Type B pancreatic cell (in vitro differentiated cells): ENCODE measurements around the gene SHB. TPM values are rescaled to one million over a fixed set of nuclear protein-coding genes. Genes with fewer than 3 reads are reported as not detected.

Experiments used
- DNase-seq: peaks from one replicate; pipeline ENCODE4 v3.0.0; 2021; ENCODE audit warnings: mixed read lengths; ENCODE audit not compliant: unreplicated experiment; ENCODE audit errors: extremely low spot score
- H3K27ac Mint-ChIP-seq: 2 replicates; pipeline ENCODE4 v1.8.0; 2021; ENCODE audit warnings: mild to moderate bottlenecking, mixed read lengths
- H3K27me3 Mint-ChIP-seq: 2 replicates; pipeline ENCODE4 v1.8.0; 2021; ENCODE audit warnings: mixed read lengths
- H3K36me3 Mint-ChIP-seq: 2 replicates; pipeline ENCODE4 v1.8.0; 2021; ENCODE audit warnings: mixed read lengths
- H3K4me1 Mint-ChIP-seq: one replicate; pipeline ENCODE4 v1.8.0; 2021; ENCODE audit warnings: mixed read lengths; ENCODE audit not compliant: unreplicated experiment
- H3K4me3 Mint-ChIP-seq: 2 replicates; pipeline ENCODE4 v1.8.0; 2021; ENCODE audit warnings: mild to moderate bottlenecking, mixed read lengths
- H3K9me3 Mint-ChIP-seq: 2 replicates; pipeline ENCODE4 v1.8.0; 2021; ENCODE audit warnings: mixed read lengths
- total RNA-seq: library from RNA; stranded (reverse); gene quantifications from 2 replicates; pipeline ENCODE4 v1.2.1, GENCODE V29; 2021; ENCODE audit warnings: low replicate concordance
- TF ChIP-seq, protein P1 (sequence below): fragments of 200-600 bp; sonication (generic); conservative IDR thresholded peaks from 2 replicates; pipeline ENCODE4 v1.5.0; 2021; ENCODE audit warnings: antibody characterized with exemption, mild to moderate bottlenecking

Gene SHB
- total RNA-seq, 1 donor from 2014 or later = 14.4 TPM

DNA sequence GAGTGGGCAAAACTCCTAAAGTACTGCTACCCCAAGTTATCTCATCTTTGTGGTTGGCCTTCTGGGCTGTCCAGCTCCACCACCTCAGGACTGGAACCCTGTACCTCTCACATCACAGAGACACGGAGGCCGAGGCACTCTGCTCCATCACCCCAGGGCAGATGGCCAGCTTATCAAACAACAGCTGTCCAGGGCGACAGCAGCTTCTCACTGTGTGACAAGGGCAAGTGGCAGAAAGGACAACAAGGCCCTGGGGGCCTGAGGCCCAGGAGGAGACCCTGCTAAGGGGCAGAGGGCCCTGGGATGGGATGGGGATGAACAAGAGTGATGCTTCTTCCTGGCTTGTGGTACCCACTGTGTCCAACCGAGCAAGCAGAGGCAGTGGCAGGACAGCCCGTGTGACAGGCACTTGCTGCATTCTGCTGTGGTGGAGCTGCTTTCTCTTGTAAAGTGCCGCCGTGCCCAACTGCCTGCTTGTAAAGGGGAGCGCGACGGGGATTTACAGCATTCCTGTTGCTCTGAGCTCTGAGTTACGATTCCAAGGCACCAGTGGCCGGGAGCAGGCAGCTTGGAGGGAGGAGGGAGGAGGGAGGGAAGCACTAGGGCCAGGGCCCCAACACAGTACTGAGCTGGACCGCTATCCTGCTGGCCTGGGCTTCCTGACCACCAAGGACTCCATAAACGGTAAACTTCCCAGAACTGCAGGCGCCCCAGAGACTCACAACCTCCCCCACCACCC, 71.2 kb downstream of the SHB start:
- Mint-ChIP-seq H3K4me3 (no peak overlapping the region), H3K27ac (peak overlapping the region; percentile 50), H3K9me3 (no peaks in the 10 kb centered on the region), H3K27me3 (no peaks in the 10 kb centered on the region), H3K4me1 (peaks cover 46% of the 10 kb centered on the region), H3K36me3 (peaks cover 4% of the 10 kb centered on the region)
- TF ChIP-seq, protein P1, sequence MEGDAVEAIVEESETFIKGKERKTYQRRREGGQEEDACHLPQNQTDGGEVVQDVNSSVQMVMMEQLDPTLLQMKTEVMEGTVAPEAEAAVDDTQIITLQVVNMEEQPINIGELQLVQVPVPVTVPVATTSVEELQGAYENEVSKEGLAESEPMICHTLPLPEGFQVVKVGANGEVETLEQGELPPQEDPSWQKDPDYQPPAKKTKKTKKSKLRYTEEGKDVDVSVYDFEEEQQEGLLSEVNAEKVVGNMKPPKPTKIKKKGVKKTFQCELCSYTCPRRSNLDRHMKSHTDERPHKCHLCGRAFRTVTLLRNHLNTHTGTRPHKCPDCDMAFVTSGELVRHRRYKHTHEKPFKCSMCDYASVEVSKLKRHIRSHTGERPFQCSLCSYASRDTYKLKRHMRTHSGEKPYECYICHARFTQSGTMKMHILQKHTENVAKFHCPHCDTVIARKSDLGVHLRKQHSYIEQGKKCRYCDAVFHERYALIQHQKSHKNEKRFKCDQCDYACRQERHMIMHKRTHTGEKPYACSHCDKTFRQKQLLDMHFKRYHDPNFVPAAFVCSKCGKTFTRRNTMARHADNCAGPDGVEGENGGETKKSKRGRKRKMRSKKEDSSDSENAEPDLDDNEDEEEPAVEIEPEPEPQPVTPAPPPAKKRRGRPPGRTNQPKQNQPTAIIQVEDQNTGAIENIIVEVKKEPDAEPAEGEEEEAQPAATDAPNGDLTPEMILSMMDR = no peak
- DNase-seq = no peak

DNA sequence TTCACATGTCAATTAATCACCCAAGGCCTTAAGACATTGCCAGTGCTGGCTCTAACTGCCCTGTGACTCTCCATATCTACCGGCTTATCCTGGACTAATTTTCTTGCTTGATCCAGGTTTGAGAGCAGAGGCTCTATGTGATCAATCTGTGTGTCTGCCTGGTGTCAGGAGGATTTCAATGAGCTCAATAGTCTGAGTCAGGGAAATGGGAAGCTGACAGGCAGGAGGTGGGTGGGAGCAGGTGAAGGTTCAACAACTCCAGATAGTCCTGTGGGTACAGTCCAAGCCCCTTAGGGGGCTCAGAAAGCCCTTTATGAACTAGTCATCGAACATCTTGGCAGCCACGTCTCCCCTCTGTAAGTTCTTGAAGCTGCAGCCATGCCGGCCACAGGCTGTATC, 72.2 kb downstream of the SHB start:
- H3K4me3 Mint-ChIP-seq = no peak overlapping the region
- H3K4me1 Mint-ChIP-seq = peaks cover 47% of the 10 kb centered on the region
- H3K27ac Mint-ChIP-seq = peak overlapping the region; percentile 50

DNA sequence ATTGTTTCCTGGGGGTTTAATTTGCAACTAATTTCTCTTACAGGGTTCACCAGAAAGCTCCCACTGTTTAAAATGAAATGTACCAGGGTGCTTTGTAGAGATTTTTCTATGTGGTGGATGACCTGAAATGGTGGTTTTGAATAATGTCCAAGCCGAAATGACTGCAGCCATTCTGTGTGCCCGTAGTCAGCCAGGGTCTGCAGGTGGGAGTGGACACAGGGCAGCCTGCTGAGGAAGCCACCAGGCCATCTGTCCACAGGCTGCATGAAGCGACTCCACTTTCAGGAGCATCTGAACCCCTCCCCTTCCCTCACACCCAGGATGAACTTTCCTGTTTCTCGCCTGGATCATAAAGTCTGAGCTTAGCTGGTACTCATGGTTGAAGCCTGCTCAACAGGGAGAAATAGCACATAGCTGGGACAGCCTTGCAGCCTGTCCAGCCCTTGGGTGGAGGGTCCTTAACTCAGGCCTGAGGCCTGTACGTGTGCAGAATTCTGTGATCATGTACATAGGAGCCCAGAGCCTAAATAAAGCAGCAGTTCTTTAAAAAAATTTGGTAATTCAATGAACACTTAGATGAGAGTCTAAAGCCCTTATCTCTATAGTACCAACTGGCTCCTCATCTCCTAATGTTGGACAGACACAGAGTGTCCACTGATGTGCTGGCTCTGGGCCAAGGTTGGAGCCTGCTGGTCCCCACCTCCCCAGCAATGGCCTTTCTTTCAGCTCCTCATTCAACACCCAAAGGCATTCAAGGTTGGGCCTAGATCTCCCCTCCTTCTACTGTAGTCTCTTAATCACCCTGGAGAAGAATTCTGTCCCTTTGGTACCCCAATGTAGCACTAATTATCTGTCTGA, 72.8 kb downstream of the SHB start:
- H3K4me1 Mint-ChIP-seq = peaks cover 47% of the 10 kb centered on the region
- TF ChIP-seq, protein P1 = no peak
- H3K9me3 Mint-ChIP-seq = no peaks in the 10 kb centered on the region
- peaks cover 4% of the 10 kb centered on the region for H3K36me3 Mint-ChIP-seq
- H3K27me3 Mint-ChIP-seq = no peaks in the 10 kb centered on the region
- H3K27ac Mint-ChIP-seq = no peak overlapping the region
- DNase-seq = no peak
- H3K4me3 Mint-ChIP-seq = no peak overlapping the region

More for the DNA sequence above, 72.2 kb downstream of the SHB start:
- TF ChIP-seq, protein P1 = no peak
- peaks cover 4% of the 10 kb centered on the region for H3K36me3 Mint-ChIP-seq
- H3K27me3 Mint-ChIP-seq = no peaks in the 10 kb centered on the region
- no peak for DNase-seq
- H3K9me3 Mint-ChIP-seq = no peaks in the 10 kb centered on the region

DNA sequence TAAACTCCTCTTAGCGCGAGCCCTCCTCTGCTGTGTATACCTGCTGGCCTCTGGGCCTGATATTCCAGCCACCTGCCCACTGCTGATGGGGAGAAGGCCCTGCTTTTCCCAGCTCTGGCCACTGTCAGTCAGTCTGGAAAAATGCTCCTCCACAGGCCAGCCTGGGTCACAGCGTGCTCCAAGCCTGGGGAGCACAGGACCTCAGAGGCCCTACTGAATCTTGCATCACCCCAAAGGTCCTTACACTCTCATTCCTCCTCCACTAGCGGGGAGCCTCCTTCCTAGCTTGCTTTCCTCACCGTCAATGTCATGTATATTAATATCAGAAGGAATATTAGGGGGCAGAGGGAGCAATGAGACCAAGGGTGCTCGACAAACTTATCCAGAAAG, 73.7 kb downstream of the SHB start:
- Mint-ChIP-seq H3K36me3 (peaks cover 4% of the 10 kb centered on the region), H3K4me1 (peaks cover 47% of the 10 kb centered on the region)

DNA sequence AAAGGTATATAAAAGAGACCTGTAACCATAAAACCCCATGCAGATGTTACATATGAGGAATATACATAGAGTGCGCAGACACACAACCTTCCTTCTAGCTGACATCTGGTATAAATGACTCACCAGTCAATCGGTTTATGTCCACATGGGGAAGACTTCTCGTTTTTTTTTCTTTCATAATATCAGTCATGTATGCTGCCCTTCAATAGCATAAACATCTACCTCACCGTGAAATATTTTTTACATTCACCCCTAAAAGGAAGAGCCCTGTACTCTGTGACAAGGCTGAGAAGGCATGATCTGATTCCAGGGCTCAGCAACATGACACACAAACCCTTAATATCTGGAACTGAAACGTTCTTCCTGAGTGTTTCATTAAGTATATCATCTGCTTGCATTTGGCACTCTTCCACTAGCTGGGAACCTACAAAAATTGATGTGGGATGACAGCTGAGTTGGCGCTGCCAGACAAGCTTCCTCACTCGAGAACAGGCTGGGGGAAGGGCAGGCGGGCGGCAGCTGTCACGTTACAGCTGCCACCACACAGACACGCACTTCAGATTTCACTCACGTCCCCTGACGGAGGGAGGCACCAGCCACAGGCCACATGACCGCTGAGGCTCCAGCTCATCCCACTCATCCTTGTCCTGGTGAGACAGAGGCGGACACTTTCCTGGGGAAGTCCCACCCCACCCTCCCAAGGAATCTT, 74.2 kb downstream of the SHB start:
- H3K9me3 Mint-ChIP-seq = no peaks in the 10 kb centered on the region
- TF ChIP-seq, protein P1 = no peak
- no peak for DNase-seq
- peak overlapping the region; percentile 40 for H3K27ac Mint-ChIP-seq
- no peaks in the 10 kb centered on the region for H3K27me3 Mint-ChIP-seq
- no peak overlapping the region for H3K4me3 Mint-ChIP-seq
- H3K4me1 Mint-ChIP-seq = peaks cover 44% of the 10 kb centered on the region
- H3K36me3 Mint-ChIP-seq = peaks cover 4% of the 10 kb centered on the region

More for the DNA sequence above, 73.7 kb downstream of the SHB start:
- DNase-seq = no peak
- no peaks in the 10 kb centered on the region for H3K27me3 Mint-ChIP-seq
- peak overlapping the region; percentile 41 for H3K27ac Mint-ChIP-seq
- TF ChIP-seq, protein P1 = no peak
- no peak overlapping the region for H3K4me3 Mint-ChIP-seq
- no peaks in the 10 kb centered on the region for H3K9me3 Mint-ChIP-seq
